Lower leg skin (tissue), 3 donors: ENCODE data around the gene NUBP2.

ENCODE experiments used
- CTCF ChIP-seq, 3 donors: fragments of 450-650 bp; IDR thresholded peaks; one replicate each; pipeline ENCODE4 v1.5.1; 2016; ENCODE audit warnings: antibody characterized with exemption in 3 of 3, mild to moderate bottlenecking in 3 of 3, moderate library complexity in 2 of 3
- POLR2A ChIP-seq, 2 donors: fragments of 450-650 bp; IDR thresholded peaks; one replicate each; pipeline ENCODE4 v1.6.1; 2016 to 2017; ENCODE audit warnings: antibody characterized with exemption in 2 of 2, mild to moderate bottlenecking in 1 of 2, moderate library complexity in 1 of 2

DNA sequence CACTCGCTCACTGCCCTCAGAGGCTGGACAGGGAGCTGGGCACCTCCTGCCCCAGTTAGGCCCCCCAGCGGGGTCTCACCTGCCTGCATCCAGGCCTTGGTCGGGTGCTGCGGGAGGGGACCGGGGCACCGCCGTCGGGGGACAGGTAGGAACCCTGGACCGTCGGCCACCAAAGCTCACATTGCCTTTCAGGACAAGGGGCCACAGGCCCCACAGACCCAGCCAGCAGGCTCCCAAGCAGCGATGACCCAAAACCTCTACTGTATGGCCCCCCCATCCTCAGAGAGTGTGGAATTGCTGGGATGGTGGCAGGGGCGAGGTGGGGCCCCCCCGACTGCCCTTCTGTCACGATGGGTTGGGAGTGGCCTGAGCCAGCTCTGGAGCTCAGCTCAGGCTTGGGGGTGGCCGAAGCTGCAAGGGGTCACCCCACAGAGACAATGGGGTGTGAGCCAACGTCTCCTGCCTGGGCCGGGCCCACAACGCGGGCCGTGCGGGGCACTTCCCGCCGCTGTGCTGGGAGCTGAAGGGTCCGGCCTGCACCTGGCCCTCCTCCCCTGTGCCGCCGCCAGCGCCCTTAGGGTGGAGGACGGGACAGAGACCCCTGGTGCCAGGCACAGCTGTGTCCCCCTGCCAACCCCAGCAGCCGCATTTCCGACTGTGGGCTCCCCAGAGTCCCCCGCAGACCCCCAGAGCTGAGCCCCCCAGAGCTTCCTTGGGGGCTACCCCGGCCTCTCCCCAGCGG, 10.2 kb downstream of the NUBP2 start:
- no peak for TF ChIP-seq CTCF (IDR thresholded peaks at IDR 0.05)
- no peak for TF ChIP-seq POLR2A (IDR thresholded peaks at IDR 0.05)
